NCI-H128 (cell line): ENCODE results near the gene ATXN3.

Source experiments
- DNase-seq: peaks from one replicate; lab custom pipeline; 2025; ENCODE audit not compliant: unreplicated experiment; lab: John Stamatoyannopoulos, UW

ATXN3 gene

GRCh38 chr14:92106143-92106926, at the start of gene ATXN3:
TSS of gene ATXN3 (minus strand) at chr14:92106582. CDS start at chr14:92106552, 30 bp downstream.
- peak; percentile 98 for DNase-seq

- no peak for DNase-seq
Measured at GRCh38 chr14:92154283-92154942, 48.0 kb upstream of the ATXN3 start.

GRCh38 chr14:92153581-92153980, 47.2 kb upstream of the ATXN3 start:
- DNase-seq, result no peak

- DNase-seq, result no peak
Measured at GRCh38 chr14:92144708-92145107, 38.3 kb upstream of the ATXN3 start.

GRCh38 chr14:92143962-92144361, 37.6 kb upstream of the ATXN3 start:
- DNase-seq, result no peak

GRCh38 chr14:92143309-92143708, 36.9 kb upstream of the ATXN3 start:
- no peak for DNase-seq

GRCh38 chr14:92135269-92135668, 28.9 kb upstream of the ATXN3 start:
- no peak for DNase-seq

- DNase-seq, result no peak
Measured at GRCh38 chr14:92134456-92134855, 28.1 kb upstream of the ATXN3 start.

- no peak for DNase-seq
Measured at GRCh38 chr14:92122761-92123160, 16.4 kb upstream of the ATXN3 start.

GRCh38 chr14:92122351-92122677, 15.9 kb upstream of the ATXN3 start:
- DNase-seq, result no peak

- peak; percentile 69 for DNase-seq
Measured at GRCh38 chr14:92121670-92122350, 15.4 kb upstream of the ATXN3 start, which contains the start of the genes CPSF2 and NDUFB1. TSS of gene CPSF2 (plus strand) at chr14:92121969. CDS start at chr14:92130985, 9,016 bp downstream. TSS of gene NDUFB1 (minus strand) at chr14:92121706. CDS start at chr14:92117637, 4,069 bp downstream.

GRCh38 chr14:92121207-92121669, 14.9 kb upstream of the ATXN3 start:
- DNase-seq, result no peak

- no peak for DNase-seq
Measured at GRCh38 chr14:92109490-92109889, 3.1 kb upstream of the ATXN3 start.

- no peak for DNase-seq
Measured at GRCh38 chr14:92108345-92109254, 2.2 kb upstream of the ATXN3 start.

GRCh38 chr14:92105893-92106142, 564 bp downstream of the ATXN3 start:
- DNase-seq, result no peak

GRCh38 chr14:92105073-92105892, 1.1 kb downstream of the ATXN3 start:
- DNase-seq, result no peak

- no peak for DNase-seq
Measured at GRCh38 chr14:92103363-92103989, 2.9 kb downstream of the ATXN3 start.

GRCh38 chr14:92099802-92100201, 6.6 kb downstream of the ATXN3 start:
- DNase-seq, result no peak

GRCh38 chr14:92093320-92093719, 13.1 kb downstream of the ATXN3 start:
- no peak for DNase-seq

GRCh38 chr14:92088494-92088893, 17.9 kb downstream of the ATXN3 start:
- no peak for DNase-seq
